Hepatocyte (in vitro differentiated cells): ENCODE results near the gene FSD1.

Experiments used
- EZH2 ChIP-seq: fragments of 200-600 bp; sonication (generic); IDR thresholded peaks from 2 replicates; pipeline ENCODE4 v1.6.1; 2016; ENCODE audit warnings: antibody characterized with exemption, mild to moderate bottlenecking, borderline replicate concordance
- EZH2phosphoT487 ChIP-seq: fragments of 200-600 bp; sonication (generic); IDR thresholded peaks from one replicate; pipeline ENCODE4 v1.6.1; 2018; ENCODE audit warnings: antibody characterized with exemption, mild to moderate bottlenecking, low read depth, moderate library complexity; ENCODE audit not compliant: unreplicated experiment, severe bottlenecking
- TF ChIP-seq, protein P1 (sequence below): fragments of 200-600 bp; sonication (generic); IDR thresholded peaks from 2 replicates; pipeline ENCODE4 v1.5.1; 2016; ENCODE audit warnings: antibody characterized with exemption, mild to moderate bottlenecking; ENCODE audit not compliant: poor library complexity

GRCh38 chr19:4300589-4300988 lies 3.8 kb upstream of the FSD1 start:
- TF ChIP-seq, protein P1, sequence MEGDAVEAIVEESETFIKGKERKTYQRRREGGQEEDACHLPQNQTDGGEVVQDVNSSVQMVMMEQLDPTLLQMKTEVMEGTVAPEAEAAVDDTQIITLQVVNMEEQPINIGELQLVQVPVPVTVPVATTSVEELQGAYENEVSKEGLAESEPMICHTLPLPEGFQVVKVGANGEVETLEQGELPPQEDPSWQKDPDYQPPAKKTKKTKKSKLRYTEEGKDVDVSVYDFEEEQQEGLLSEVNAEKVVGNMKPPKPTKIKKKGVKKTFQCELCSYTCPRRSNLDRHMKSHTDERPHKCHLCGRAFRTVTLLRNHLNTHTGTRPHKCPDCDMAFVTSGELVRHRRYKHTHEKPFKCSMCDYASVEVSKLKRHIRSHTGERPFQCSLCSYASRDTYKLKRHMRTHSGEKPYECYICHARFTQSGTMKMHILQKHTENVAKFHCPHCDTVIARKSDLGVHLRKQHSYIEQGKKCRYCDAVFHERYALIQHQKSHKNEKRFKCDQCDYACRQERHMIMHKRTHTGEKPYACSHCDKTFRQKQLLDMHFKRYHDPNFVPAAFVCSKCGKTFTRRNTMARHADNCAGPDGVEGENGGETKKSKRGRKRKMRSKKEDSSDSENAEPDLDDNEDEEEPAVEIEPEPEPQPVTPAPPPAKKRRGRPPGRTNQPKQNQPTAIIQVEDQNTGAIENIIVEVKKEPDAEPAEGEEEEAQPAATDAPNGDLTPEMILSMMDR, result no peak
- TF ChIP-seq EZH2 (no peak), EZH2phosphoT487 (no peak)
